H1 (cell line): Measurements from ENCODE around the gene GLTP. TPM values are rescaled to one million over a fixed set of nuclear protein-coding genes. Genes with fewer than 3 reads are reported as not detected.

Experiments
- CTCF ChIA-PET: fragments of 300-600 bp; sonication (Branson Sonifier 250); formaldehyde crosslinking; loops from one replicate; lab custom pipeline; 2021; ENCODE audit not compliant: partially characterized antibody; lab: Charles Lee
- POLR2A ChIA-PET: fragments of 300-600 bp; sonication (Branson Sonifier 250); formaldehyde crosslinking; loops from one replicate; lab custom pipeline; 2021; ENCODE audit warnings: inconsistent platforms; ENCODE audit not compliant: partially characterized antibody; lab: Charles Lee
- DNase-seq, 2 experiments: peaks; one replicate each; pipeline versions ENCODE4 v3.0.0 to v3.0.0-alpha.2; 2010 to 2022; ENCODE audit warnings: low spot score in 2 of 2, low read depth in 1 of 2, mixed read lengths in 1 of 2
- FAIRE-seq: peaks from 2 replicates; lab custom pipeline; 2011; peaks lifted over from hg19 to GRCh38; lab: Jason Lieb, UNC
- H2AFZ ChIP-seq: 2 replicates; pipeline ENCODE4 v1.8.1; 2012; ENCODE audit warnings: low read length, inconsistent platforms
- H2AK5ac ChIP-seq: 2 replicates; pipeline ENCODE4 v1.6.1; 2013; ENCODE audit warnings: low read depth, low read length
- H2BK120ac ChIP-seq: replicated peaks from 2 replicates; pipeline ENCODE3; 2013; ENCODE audit warnings: low read depth, low read length, inconsistent platforms
- H2BK12ac ChIP-seq: 2 replicates; pipeline ENCODE4 v1.6.1; 2013; ENCODE audit warnings: low read depth, low read length
- H2BK15ac ChIP-seq: 2 replicates; pipeline ENCODE4 v1.6.1; 2013; ENCODE audit warnings: low read length
- H2BK20ac ChIP-seq: 2 replicates; pipeline ENCODE4 v1.6.1; 2013; ENCODE audit warnings: low read length
- H2BK5ac ChIP-seq: 2 replicates; pipeline ENCODE4 v1.6.1; 2013; ENCODE audit warnings: low read depth, low read length
- H3K14ac ChIP-seq: 2 replicates; pipeline ENCODE4 v1.6.1; 2013; ENCODE audit warnings: inconsistent platforms; ENCODE audit not compliant: insufficient read length
- H3K18ac ChIP-seq: 2 replicates; pipeline ENCODE4 v1.6.1; 2013; ENCODE audit warnings: low read length; ENCODE audit errors: extremely low read depth
- H3K23ac ChIP-seq: 2 replicates; pipeline ENCODE4 v1.6.1; 2013; ENCODE audit warnings: inconsistent platforms; ENCODE audit not compliant: insufficient read length
- H3K23me2 ChIP-seq: 2 replicates; pipeline ENCODE4 v1.6.1; 2013; ENCODE audit warnings: low read depth, low read length
- H3K27ac ChIP-seq: 2 replicates; pipeline ENCODE4 v1.6.1; 2011; ENCODE audit warnings: low read depth, low read length, inconsistent platforms
- H3K27me3 ChIP-seq, 4 experiments: replicated peaks in 1 of 4; 1 replicate in 1 of 4; 2 replicates in 3 of 4; pipeline versions ENCODE4 v1.6.1 to v1.8.1; 2011 to 2013; ENCODE audit warnings: low read length in 3 of 4, mild to moderate bottlenecking in 3 of 4, inconsistent platforms in 2 of 4, mixed read lengths in 2 of 4, moderate library complexity in 1 of 4; ENCODE audit not compliant: control insufficient read depth in 3 of 4, insufficient read depth in 3 of 4; ENCODE audit errors: extremely low read depth in 1 of 4
- H3K36me3 ChIP-seq, 4 experiments: 2 replicates each; pipeline versions ENCODE4 v1.6.1 to v1.8.1; 2011 to 2013; ENCODE audit warnings: mild to moderate bottlenecking in 4 of 4, low read length in 3 of 4, moderate library complexity in 2 of 4, control low read depth in 1 of 4, inconsistent platforms in 1 of 4; ENCODE audit not compliant: insufficient read depth in 4 of 4, control insufficient read depth in 2 of 4
- H3K4ac ChIP-seq: replicated peaks from 2 replicates; pipeline ENCODE3; 2013; ENCODE audit warnings: low read length, low read depth, mixed read lengths, inconsistent platforms; ENCODE audit not compliant: insufficient read length
- H3K4me1 ChIP-seq, 4 experiments: replicated peaks in 1 of 4; 1 replicate in 1 of 4; 2 replicates in 3 of 4; pipeline versions ENCODE4 v1.6.1 to v1.8.1; 2011 to 2013; ENCODE audit warnings: low read length in 3 of 4, inconsistent platforms in 2 of 4, mixed read lengths in 1 of 4; ENCODE audit not compliant: insufficient read depth in 4 of 4, control insufficient read depth in 3 of 4
- H3K4me2 ChIP-seq, 2 experiments: 2 replicates each; pipeline versions ENCODE4 v1.6.1 to v1.8.1; 2011 to 2013; ENCODE audit warnings: low read depth in 2 of 2, low read length in 2 of 2, control low read depth in 1 of 2, inconsistent platforms in 1 of 2, mild to moderate bottlenecking in 1 of 2; ENCODE audit not compliant: insufficient read depth in 1 of 2
- H3K4me3 ChIP-seq, 4 experiments: fragments of 200-600, 300-600 bp in 1 of 4; sonication (generic), shearing (Covaris generic), sonication (Bioruptor Twin) in 1 of 4; 2 replicates each; pipeline versions ENCODE4 v1.5.1 to v1.8.1; 2011 to 2016; ENCODE audit warnings: low read length in 4 of 4, low read depth in 3 of 4, control low read depth in 2 of 4, inconsistent platforms in 2 of 4, mild to moderate bottlenecking in 2 of 4, mixed read lengths in 1 of 4, moderate library complexity in 1 of 4; ENCODE audit not compliant: insufficient read depth in 2 of 4; ENCODE audit errors: extremely low read depth in 1 of 4
- H3K56ac ChIP-seq: replicated peaks from 2 replicates; pipeline ENCODE3; 2013; ENCODE audit warnings: low read depth, mild to moderate bottlenecking, mixed read lengths, low read length, inconsistent platforms; ENCODE audit not compliant: insufficient read length
- H3K79me1 ChIP-seq: 2 replicates; pipeline ENCODE4 v1.6.1; 2013; ENCODE audit warnings: low read depth, low read length, control low read depth
- H3K79me2 ChIP-seq, 2 experiments: 2 replicates each; pipeline versions ENCODE4 v1.6.1 to v1.8.1; 2012 to 2013; ENCODE audit warnings: low read length in 2 of 2, mild to moderate bottlenecking in 2 of 2, inconsistent platforms in 1 of 2; ENCODE audit not compliant: insufficient read depth in 2 of 2, control insufficient read depth in 1 of 2
- H3K9ac ChIP-seq, 4 experiments: replicated peaks in 1 of 4; 1 replicate in 1 of 4; 2 replicates in 3 of 4; pipeline versions ENCODE4 v1.6.1 to v1.8.1; 2011 to 2013; ENCODE audit warnings: low read depth in 3 of 4, low read length in 3 of 4, control low read depth in 2 of 4, mild to moderate bottlenecking in 2 of 4, moderate library complexity in 2 of 4, inconsistent platforms in 1 of 4; ENCODE audit errors: extremely low read depth in 1 of 4
- H3K9me3 ChIP-seq, 2 experiments: 2 replicates each; pipeline versions ENCODE4 v1.6.1 to v1.8.1; 2012 to 2013; ENCODE audit warnings: mild to moderate bottlenecking in 2 of 2, moderate library complexity in 2 of 2, control low read depth in 1 of 2, inconsistent platforms in 1 of 2, low read depth in 1 of 2, low read length in 1 of 2, mixed read lengths in 1 of 2; ENCODE audit not compliant: insufficient read depth in 2 of 2
- H4K20me1 ChIP-seq, 2 experiments: replicated peaks in 1 of 2; 2 replicates each; pipeline versions ENCODE3 to v1.8.1; 2011 to 2013; ENCODE audit warnings: inconsistent platforms in 2 of 2, low read length in 2 of 2, mild to moderate bottlenecking in 1 of 2; ENCODE audit not compliant: insufficient read depth in 2 of 2, control insufficient read depth in 1 of 2
- H4K5ac ChIP-seq: 2 replicates; pipeline ENCODE4 v1.6.1; 2013; ENCODE audit warnings: low read length, low read depth, mixed read lengths, inconsistent platforms; ENCODE audit not compliant: insufficient read length
- H4K8ac ChIP-seq: 2 replicates; pipeline ENCODE4 v1.8.0; 2013; ENCODE audit warnings: mild to moderate bottlenecking, moderate library complexity, low read length, inconsistent platforms; ENCODE audit not compliant: insufficient read depth; ENCODE audit errors: extremely low read depth
- H4K91ac ChIP-seq: replicated peaks from 2 replicates; pipeline ENCODE3; 2013; ENCODE audit warnings: low read length, mixed read lengths, inconsistent platforms; ENCODE audit not compliant: insufficient read length
- CHD1 ChIP-seq: IDR thresholded peaks from 2 replicates; pipeline ENCODE4 v1.6.1; 2012; ENCODE audit warnings: low read depth, low read length, improper control_type of control experiment
- CHD2 ChIP-seq: IDR thresholded peaks from 2 replicates; pipeline ENCODE4 v1.6.1; 2012; ENCODE audit warnings: low read length, improper control_type of control experiment
- EP300 ChIP-seq, 2 experiments: IDR thresholded peaks; 1 replicate in 1 of 2; 2 replicates in 1 of 2; pipeline ENCODE4 v1.6.1; 2011 to 2012; ENCODE audit warnings: low read depth in 2 of 2, low read length in 2 of 2, mild to moderate bottlenecking in 2 of 2, borderline replicate concordance in 1 of 2, inconsistent platforms in 1 of 2, moderate library complexity in 1 of 2
- GTF2F1 ChIP-seq: IDR thresholded peaks from 2 replicates; pipeline ENCODE4 v1.6.1; 2012; ENCODE audit warnings: low read depth, low read length, improper control_type of control experiment, borderline replicate concordance
- HDAC6 ChIP-seq: IDR thresholded peaks from one replicate; pipeline ENCODE4 v1.7.1; 2012; ENCODE audit warnings: low read depth, mild to moderate bottlenecking, inconsistent platforms, low read length, moderate library complexity
- JUN ChIP-seq: IDR thresholded peaks from 2 replicates; pipeline ENCODE4 v1.6.1; 2011; ENCODE audit warnings: low read depth, mild to moderate bottlenecking, improper control_type of control experiment, low read length
- MAX ChIP-seq: IDR thresholded peaks from 2 replicates; pipeline ENCODE4 v1.6.1; 2012; ENCODE audit warnings: inconsistent platforms
- PHF8 ChIP-seq: fragments of 200-600 bp; sonication (generic); conservative IDR thresholded peaks from 2 replicates; pipeline ENCODE4 v1.7.1; 2012; ENCODE audit warnings: low read depth, mild to moderate bottlenecking, inconsistent platforms, low read length, moderate library complexity
- RXRA ChIP-seq: IDR thresholded peaks from 2 replicates; pipeline ENCODE4 v1.6.1; 2011; ENCODE audit warnings: low read depth, mild to moderate bottlenecking, low read length, moderate library complexity; ENCODE audit not compliant: insufficient read depth
- SIN3A ChIP-seq, 2 experiments: IDR thresholded peaks in 1 of 2; conservative IDR thresholded peaks in 1 of 2; 2 replicates each; pipeline ENCODE4 v1.6.1; 2011 to 2012; ENCODE audit warnings: low read length in 2 of 2, improper control_type of control experiment in 1 of 2, low read depth in 1 of 2, mild to moderate bottlenecking in 1 of 2
- SP4 ChIP-seq: IDR thresholded peaks from 2 replicates; pipeline ENCODE4 v1.6.1; 2012; ENCODE audit warnings: low read length, inconsistent platforms
- TAF7 ChIP-seq: optimal IDR thresholded peaks from 2 replicates; pipeline ENCODE3; 2011; ENCODE audit warnings: low read depth, mild to moderate bottlenecking, inconsistent platforms, low read length, moderate library complexity, borderline replicate concordance
- ZNF274 ChIP-seq: IDR thresholded peaks from 2 replicates; pipeline ENCODE4 v1.7.0; 2012; ENCODE audit warnings: low read length, borderline replicate concordance; ENCODE audit errors: extremely low read depth
- WGBS, 2 experiments: shearing (Covaris generic) in 1 of 2; methylation state at CpG; one replicate each; pipeline versions ENCODE4 v1.1.6 to v1.1.7; 2013 to 2015; ENCODE audit warnings: low lambda C conversion rate in 2 of 2, mixed read lengths in 2 of 2, inconsistent platforms in 1 of 2, low coverage in 1 of 2, missing lambda C conversion rate in 1 of 2; ENCODE audit not compliant: insufficient replicate concordance in 2 of 2, insufficient coverage in 1 of 2, insufficient read length in 1 of 2; ENCODE audit errors: extremely low coverage in 1 of 2, missing lambda C conversion rate in 1 of 2; 5-methylcytosine and 5-hydroxymethylcytosine counted together
- polyA plus RNA-seq, 7 experiments: library from polyadenylated mRNA; depleted of rRNA in 3 of 7; stranded (reverse) in 5 of 7; unstranded in 2 of 7; fragments of >200 nt in 5 of 7; fragments of 200-250 nt in 2 of 7; gene quantifications; 1 replicate in 5 of 7; 2 replicates in 1 of 7; 4 replicates in 1 of 7; pipeline versions ENCODE4 v1.2.1 to v1.2.3, GENCODE V29; 2011 to 2013; ENCODE audit warnings: missing spikeins in 2 of 7, mixed read lengths in 2 of 7
- total RNA-seq: library from RNA; stranded (reverse); fragmentation: NEBNext Ultra II Directional; extraction: Animal tissue kit (Norgen Biotek cat#: 25700); gene quantifications from 2 replicates; pipeline ENCODE4 v1.2.1, GENCODE V29; 2021

The GLTP gene
- total and polyA plus RNA-seq, 2 of the 8 experiments (the other 6 are each of a cell fraction or from before 2014, with no cell fraction given): 9.8 to 26.1 TPM

DNA sequence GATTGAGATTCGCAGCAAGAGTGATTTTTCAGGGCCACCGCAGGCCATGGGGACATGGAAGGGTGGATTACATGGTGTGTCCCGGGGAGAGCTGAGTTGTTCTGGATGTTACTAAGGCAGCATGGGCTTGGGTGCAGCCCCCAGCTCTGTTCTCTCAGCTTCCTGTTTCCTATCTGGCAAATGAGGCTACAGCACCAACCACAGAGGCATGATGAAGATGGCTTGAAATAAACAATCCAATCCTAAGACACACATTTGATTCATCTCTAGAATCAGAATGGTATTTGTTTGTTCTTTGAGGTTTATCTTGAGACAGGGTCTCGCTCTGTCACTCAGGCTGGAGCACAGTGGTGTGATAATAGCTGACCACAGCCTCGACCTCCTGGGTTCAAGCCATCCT lies 21.6 kb downstream of the GLTP start:
- H4K20me1 ChIP-seq: peaks cover 0 to 2% of the 10 kb centered on the region in 2 experiments
- H4K91ac ChIP-seq: no peak overlapping the region
- peaks cover 0 to 2% (median 0%) of the 10 kb centered on the region in 4 experiments; a peak in 4 of 8 replicates for H3K36me3 ChIP-seq
- no peak overlapping the region for H2BK15ac ChIP-seq
- no peak overlapping the region for H2BK12ac ChIP-seq
- no peaks in the 10 kb centered on the region for H3K27me3 ChIP-seq
- DNase-seq (no peak), FAIRE-seq (no peak)
- CTCF ChIA-PET: interaction anchor here (0.6 to 9.4 kb wide), 10 partner anchors 11 to 243 kb away, joined by 3 to 80 read pairs (median 4); no protein-coding TSS in a partner anchor
- no peak overlapping the region for H2AK5ac ChIP-seq
- H3K4me3 ChIP-seq: no peak overlapping the region
- H3K56ac ChIP-seq: no peak overlapping the region
- H3K23me2 ChIP-seq: no peaks in the 10 kb centered on the region
- POLR2A ChIA-PET: interaction anchor here (0.9 to 1.7 kb wide), 2 partner anchors 13 to 43 kb away, joined by 3 to 4 read pairs; no protein-coding TSS in a partner anchor
- no peak overlapping the region for H3K27ac ChIP-seq
- no peak overlapping the region for H2BK5ac ChIP-seq
- no peak overlapping the region for H3K18ac ChIP-seq
- no peak overlapping the region for H3K14ac ChIP-seq
- H2AFZ ChIP-seq: no peak overlapping the region
- H2BK120ac ChIP-seq: no peak overlapping the region
- H3K9me3 ChIP-seq: no peaks in the 10 kb centered on the region
- no peak overlapping the region for H3K4me2 ChIP-seq
- no peaks in the 10 kb centered on the region; the same call in 1 of the 2 replicates for H3K79me1 ChIP-seq
- 98% methylated on average over 5 of the region's 5 CpGs; no CpG with 5 or more reads in 1 of the 2 experiments for WGBS, 2 experiments
- H4K5ac ChIP-seq: no peak overlapping the region
- no peak overlapping the region for H4K8ac ChIP-seq
- H3K23ac ChIP-seq: no peak overlapping the region
- no peak overlapping the region for H3K4ac ChIP-seq
- no peak overlapping the region for H2BK20ac ChIP-seq
- no peak overlapping the region for H3K9ac ChIP-seq
- H3K79me2 ChIP-seq: no peaks in the 10 kb centered on the region
- no peaks in the 10 kb centered on the region for H3K4me1 ChIP-seq
- TF ChIP-seq CHD2 (no peak), RXRA (no peak), ZNF274 (no peak), TAF7 (no peak), PHF8 (no peak), MAX (no peak), JUN (no peak), SIN3A (conservative IDR thresholded peaks at IDR 0.05 in 1 of 2, IDR thresholded peaks at IDR 0.05 in 1 of 2; ENCODE audit: low read depth in 1 of 2, low read length in 2 of 2) (no peak), CHD1 (no peak), SP4 (no peak), EP300 (IDR thresholded peaks at IDR 0.05; ENCODE audit: borderline replicate concordance in 1 of 2, low read depth in 2 of 2, low read length in 2 of 2) (no peak), HDAC6 (no peak), GTF2F1 (no peak)
